GM20000 (cell line): ENCODE measurements around the gene COMT.
A peak's percentile ranks its signal among the peaks of the same experiment; 100 is the strongest.

Source experiments
- DNase-seq: peaks from one replicate; pipeline ENCODE4 v3.0.0; 2012; ENCODE audit warnings: low spot score
- TF ChIP-seq, protein P1 (sequence below): IDR thresholded peaks from 2 replicates; pipeline ENCODE4 v1.5.1; 2012; ENCODE audit warnings: mild to moderate bottlenecking, control low read depth; ENCODE audit errors: extremely low read depth, missing control alignments

Gene COMT

DNA sequence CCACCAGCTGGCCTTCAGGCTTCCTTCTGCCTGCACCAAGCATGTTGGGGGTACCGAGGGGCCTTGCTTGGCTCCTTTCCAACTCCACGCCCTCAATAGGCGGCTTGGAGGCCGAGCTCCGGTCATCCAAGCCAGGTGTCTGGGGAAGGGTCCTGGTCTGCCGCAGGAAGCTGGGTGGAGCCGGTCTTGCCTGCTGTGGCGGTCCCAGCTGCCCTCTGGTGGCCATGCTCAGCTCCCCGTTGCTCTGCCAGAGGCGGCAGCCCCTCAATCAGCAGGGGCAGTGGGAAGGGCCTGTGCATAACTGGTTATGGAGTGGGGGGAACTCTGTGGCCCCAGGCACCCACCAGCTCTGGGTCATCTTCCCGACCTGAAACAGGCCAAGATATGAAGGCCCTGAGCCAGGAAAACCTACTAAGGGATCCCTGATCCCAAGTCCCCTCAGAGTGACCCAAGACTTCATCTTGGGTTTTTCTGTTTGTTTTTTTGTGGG lies 71.9 kb downstream of the COMT start:
- TF ChIP-seq, protein P1, sequence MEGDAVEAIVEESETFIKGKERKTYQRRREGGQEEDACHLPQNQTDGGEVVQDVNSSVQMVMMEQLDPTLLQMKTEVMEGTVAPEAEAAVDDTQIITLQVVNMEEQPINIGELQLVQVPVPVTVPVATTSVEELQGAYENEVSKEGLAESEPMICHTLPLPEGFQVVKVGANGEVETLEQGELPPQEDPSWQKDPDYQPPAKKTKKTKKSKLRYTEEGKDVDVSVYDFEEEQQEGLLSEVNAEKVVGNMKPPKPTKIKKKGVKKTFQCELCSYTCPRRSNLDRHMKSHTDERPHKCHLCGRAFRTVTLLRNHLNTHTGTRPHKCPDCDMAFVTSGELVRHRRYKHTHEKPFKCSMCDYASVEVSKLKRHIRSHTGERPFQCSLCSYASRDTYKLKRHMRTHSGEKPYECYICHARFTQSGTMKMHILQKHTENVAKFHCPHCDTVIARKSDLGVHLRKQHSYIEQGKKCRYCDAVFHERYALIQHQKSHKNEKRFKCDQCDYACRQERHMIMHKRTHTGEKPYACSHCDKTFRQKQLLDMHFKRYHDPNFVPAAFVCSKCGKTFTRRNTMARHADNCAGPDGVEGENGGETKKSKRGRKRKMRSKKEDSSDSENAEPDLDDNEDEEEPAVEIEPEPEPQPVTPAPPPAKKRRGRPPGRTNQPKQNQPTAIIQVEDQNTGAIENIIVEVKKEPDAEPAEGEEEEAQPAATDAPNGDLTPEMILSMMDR = peak; percentile 61
- peak; percentile 72 for DNase-seq

DNA sequence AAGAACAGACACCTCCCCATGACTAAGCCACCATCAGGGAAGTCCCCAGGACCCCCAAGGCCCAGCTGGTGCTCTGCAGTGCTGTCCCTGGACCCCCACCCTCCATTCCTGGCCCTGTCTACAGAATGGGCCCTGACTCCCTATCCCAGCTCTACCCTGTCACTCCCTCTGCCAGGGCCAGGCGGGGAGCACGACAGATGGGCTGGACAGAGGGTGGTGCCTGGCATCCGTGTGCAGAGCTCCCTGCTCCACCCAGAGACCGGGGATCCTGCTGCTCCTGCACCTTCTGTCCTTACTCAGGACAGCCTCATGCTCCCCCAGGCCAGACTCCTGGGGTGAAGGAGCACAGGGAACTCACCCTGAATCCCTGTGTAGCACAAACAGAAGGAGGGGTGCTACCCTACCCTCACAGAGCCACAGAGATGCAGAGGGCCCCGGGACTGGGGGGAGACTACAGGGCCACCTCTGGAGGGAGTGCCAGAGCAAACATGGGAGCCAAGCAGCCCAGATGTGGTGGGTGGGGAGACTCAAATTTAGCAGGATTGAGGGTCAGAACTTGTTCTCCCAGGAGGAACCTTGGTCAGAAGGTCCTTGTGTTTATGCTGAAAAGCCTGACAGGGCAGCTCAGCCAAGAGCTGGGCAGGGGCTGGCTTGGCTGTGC lies 73.1 kb downstream of the COMT start:
- TF ChIP-seq, protein P1 = no peak
- DNase-seq = no peak

DNA sequence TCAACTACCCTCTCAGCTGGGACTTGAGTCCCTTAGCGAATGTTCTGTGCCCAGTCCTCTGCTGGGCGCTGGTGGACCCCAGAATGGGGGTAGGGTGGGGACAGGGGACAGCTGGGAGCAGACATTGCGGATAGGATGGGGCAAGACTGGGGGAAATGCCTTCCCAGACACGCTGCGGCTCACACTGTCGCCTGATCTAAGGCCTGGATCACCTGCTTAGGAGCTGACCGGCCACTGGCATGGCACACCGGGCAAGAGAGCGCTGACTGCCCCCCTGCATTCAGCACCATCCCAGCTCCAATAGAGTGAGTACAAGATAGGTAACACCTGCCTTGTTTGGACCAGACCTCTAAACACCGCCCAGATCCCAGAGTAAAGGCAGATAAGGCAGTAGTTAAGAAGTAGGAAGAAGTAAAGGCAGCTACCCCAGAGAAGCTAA lies 73.6 kb downstream of the COMT start:
- TF ChIP-seq, protein P1 = no peak
- no peak for DNase-seq

DNA sequence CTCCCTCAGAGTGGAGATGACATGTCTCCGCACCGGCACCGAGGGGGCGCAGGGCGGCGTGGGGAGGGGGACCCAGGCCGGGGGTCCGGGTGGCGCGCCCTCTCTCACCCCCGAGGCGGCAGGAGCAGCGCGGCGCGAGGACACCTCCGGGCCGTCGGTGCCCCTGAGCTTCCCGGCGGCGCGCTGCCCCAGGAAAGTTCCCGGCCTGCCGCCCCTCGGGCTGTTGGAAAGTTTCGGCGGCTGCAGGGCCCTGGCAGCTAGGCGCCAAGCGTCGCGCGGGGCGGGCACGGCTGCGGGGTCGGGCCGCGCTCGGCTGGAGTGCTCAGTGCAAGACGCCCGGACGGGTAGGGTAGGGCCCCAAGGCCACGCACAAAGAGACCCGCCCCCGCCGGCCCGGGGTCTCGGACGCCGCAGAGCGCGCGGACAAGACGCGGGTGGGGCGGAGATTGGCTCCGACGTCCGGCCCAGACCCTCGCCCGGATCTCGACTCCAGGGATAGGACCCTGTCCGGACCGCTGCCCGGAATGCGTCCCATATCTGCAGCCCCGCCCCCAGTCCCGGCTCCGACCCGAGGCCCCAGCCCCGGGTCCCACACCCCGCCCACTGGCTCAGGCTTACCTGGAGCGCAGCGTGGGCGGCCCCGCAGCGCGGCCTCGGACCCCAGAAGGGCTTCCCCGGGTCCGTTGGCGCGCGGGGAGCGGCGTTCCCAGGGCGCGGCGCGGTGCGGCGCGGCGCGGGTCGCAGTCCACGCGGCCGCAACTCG lies 74.6 kb downstream of the COMT start:
- TF ChIP-seq, protein P1 = no peak
- DNase-seq = peak; percentile 56

DNA sequence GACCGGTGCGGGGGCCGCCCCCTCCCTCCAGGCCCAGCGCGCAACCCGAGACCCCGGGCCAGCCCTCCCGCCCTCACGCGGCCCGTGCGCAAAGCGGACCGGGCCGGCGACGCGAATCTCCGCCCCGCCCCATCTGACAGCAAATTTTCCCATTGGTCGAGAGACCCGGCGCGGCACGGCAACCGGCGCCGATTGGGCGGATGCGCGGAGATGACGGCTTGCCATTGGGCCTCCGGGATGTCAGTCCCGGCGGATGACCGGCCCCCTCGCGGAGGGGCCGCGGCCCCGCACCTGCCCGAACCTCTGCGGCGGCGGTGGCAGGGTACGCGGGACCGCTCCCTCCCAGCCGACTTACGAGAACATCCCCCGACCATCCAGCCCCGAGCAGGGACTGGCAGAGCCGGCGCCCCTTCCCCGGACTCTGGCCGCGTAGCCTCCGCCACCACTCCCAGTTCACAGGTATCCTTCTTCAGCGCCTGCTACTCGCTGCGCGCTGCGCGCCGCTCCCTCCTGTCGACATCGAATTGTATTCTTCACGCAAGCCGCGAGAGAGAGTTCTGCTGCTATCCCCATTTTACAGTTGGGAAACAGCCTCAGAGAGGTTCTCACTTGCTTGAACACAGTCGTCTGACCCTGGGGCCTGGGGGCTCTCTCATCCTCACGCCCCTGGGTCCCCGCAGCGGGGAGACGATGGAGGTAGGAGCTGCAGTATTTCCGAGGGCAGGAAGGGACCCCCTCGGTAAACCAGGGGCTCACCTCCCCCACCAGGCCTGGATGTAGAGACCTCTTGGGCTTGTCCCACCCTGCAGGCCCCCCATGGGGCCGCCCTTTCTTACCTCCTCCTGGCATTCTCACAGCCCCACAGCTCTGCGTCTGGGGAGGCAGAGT lies 75.4 kb downstream of the COMT start, which contains the start of gene ARVCF:
Gene ARVCF (minus strand): TSS at position 90 of the 888 bp plus-strand sequence. CDS start 26,029 bp downstream, outside the sequence.
- DNase-seq = peak; percentile 100
- TF ChIP-seq, protein P1 = no peak

DNA sequence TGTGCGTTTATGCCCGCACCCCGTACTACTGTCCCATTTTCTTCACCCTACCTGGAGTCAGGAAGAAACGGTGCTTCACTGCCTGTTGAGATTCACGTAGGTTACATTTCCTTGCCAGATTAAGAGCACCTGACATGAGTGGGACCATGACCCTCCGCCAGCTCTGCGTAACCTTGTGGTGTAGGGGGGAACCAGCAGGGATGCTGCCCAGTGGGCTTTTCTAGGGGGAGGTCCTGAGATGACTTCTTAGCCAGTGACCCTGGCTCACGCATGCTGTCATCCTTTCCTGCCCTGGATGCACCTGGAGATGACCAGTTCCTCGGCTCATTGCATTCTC lies 76.0 kb downstream of the COMT start:
- TF ChIP-seq, protein P1 = no peak
- no peak for DNase-seq
